Ovary (tissue), 3 donors: ENCODE results near the gene CPN2.

Experiments
- CTCF ChIP-seq, 3 donors: fragments of 450-650 bp in 2 of 3; fragments of 200-600 bp in 1 of 3; IDR thresholded peaks; one replicate each; pipeline versions ENCODE4 v1.5.1 to v1.8.0; 2016 to 2022; ENCODE audit warnings: antibody characterized with exemption in 3 of 3, mild to moderate bottlenecking in 1 of 3
- POLR2A ChIP-seq: fragments of 450-650 bp; IDR thresholded peaks from one replicate; pipeline ENCODE4 v1.6.1; 2017; ENCODE audit warnings: antibody characterized with exemption, mild to moderate bottlenecking, moderate library complexity
- donor health status: DM: no; HTN: no; CAD: no.

- no peak for TF ChIP-seq CTCF (IDR thresholded peaks at IDR 0.05)
- no peak for TF ChIP-seq POLR2A
Measured at GRCh38 chr3:194351952-194352536, 916 bp upstream of the CPN2 start.
